D721Med (cell line): Measurements from ENCODE around the gene EPOP.
"Not testable (repeated sequence)": the region's sequence is repeated elsewhere in the genome, so short reads cannot be mapped to it uniquely, and the experiment has no call there.

Experiments used
- DNase-seq: peaks from one replicate; pipeline ENCODE4 v3.0.0; 2011; ENCODE audit warnings: low spot score; ENCODE audit not compliant: insufficient read length
- FAIRE-seq: peaks from 2 replicates; lab custom pipeline; 2011; peaks lifted over from hg19 to GRCh38; lab: Jason Lieb, UNC
- CTCF ChIP-seq: IDR thresholded peaks from 2 replicates; pipeline ENCODE4 v1.5.1; 2012; ENCODE audit warnings: mild to moderate bottlenecking, control low read depth; ENCODE audit not compliant: insufficient read depth; ENCODE audit errors: missing control alignments

EPOP gene

GRCh38 chr17:38654411-38655398 lies 20.1 kb downstream of the EPOP start:
- TF ChIP-seq CTCF = no peak
- DNase-seq (no peak), FAIRE-seq (no peak)

GRCh38 chr17:38653679-38654078 lies 21.1 kb downstream of the EPOP start:
- DNase-seq = no peak
- FAIRE-seq = no peak
- no peak for TF ChIP-seq CTCF

- TF ChIP-seq CTCF = no peak
- FAIRE-seq (no peak), DNase-seq (no peak)
Measured at GRCh38 chr17:38653230-38653629, 21.5 kb downstream of the EPOP start.

- FAIRE-seq, DNase-seq: not testable (repeated sequence)
Measured at GRCh38 chr17:38650653-38651173, 24.0 kb downstream of the EPOP start.

GRCh38 chr17:38637951-38638350 lies 36.8 kb downstream of the EPOP start:
- no peak for TF ChIP-seq CTCF
- DNase-seq (no peak), FAIRE-seq (no peak)

- FAIRE-seq = no peak
- TF ChIP-seq CTCF = no peak
Measured at GRCh38 chr17:38636054-38636453, 38.7 kb downstream of the EPOP start.

GRCh38 chr17:38632334-38632733 lies 42.4 kb downstream of the EPOP start:
- DNase-seq (no peak), FAIRE-seq (no peak)
- TF ChIP-seq CTCF = no peak

More at GRCh38 chr17:38636054-38636453, 38.7 kb downstream of the EPOP start:
- no peak for DNase-seq
